ENCODE measurements around the gene DUSP6. TPM values are rescaled to one million over a fixed set of nuclear protein-coding genes. Genes with fewer than 3 reads are reported as not detected.

DUSP6 gene
- total and polyA plus RNA-seq, 2 of the 13 experiments (the other 11 are each of a cell fraction or from before 2014, with no cell fraction given): 40.9 to 161 TPM

GRCh38 chr12:89353188-89353822, 1.0 kb upstream of the DUSP6 start (continued):
- TF ChIP-seq MIER2 (CRISPR knock-in tag; IDR thresholded peaks at IDR 0.05) (no peak), ZNF556 (CRISPR knock-in tag; IDR thresholded peaks at IDR 0.05; ENCODE audit: borderline replicate concordance) (peak; percentile 20; the same call in 1 of the 2 replicates), XBP1 (CRISPR knock-in tag; IDR thresholded peaks at IDR 0.05) (no peak), ZFP36L1 (CRISPR knock-in tag; IDR thresholded peaks at IDR 0.05) (no peak), ZNF451 (CRISPR knock-in tag; IDR thresholded peaks at IDR 0.05) (peak; percentile 74; the same call in 1 of the 2 replicates), RNF2 (conservative IDR thresholded peaks at IDR 0.05; ENCODE audit: low read depth) (0 out of 2 replicates have a peak, but pooled peaks have one; percentile 42), TEF (CRISPR knock-in tag; IDR thresholded peaks at IDR 0.05) (peak; percentile 60; the same call in 1 of the 2 replicates), ZNF749 (CRISPR knock-in tag; IDR thresholded peaks at IDR 0.05; ENCODE audit: borderline replicate concordance) (no peak), TEAD3 (CRISPR knock-in tag; optimal IDR thresholded peaks at IDR 0.05; ENCODE audit: borderline replicate concordance) (no peak), ZBTB37 (CRISPR knock-in tag; IDR thresholded peaks at IDR 0.05) (no peak), PAXIP1 (CRISPR knock-in tag; conservative IDR thresholded peaks at IDR 0.05) (no peak), MAFK (conservative IDR thresholded peaks at IDR 0.05 in 1 of 2, IDR thresholded peaks at IDR 0.05 in 1 of 2; ENCODE audit: low read length in 2 of 2) (no peak; a peak in 1 of 4 replicates), IRX3 (CRISPR knock-in tag; IDR thresholded peaks at IDR 0.05; ENCODE audit: borderline replicate concordance, low read depth) (peak; percentile 79; the same call in 1 of the 2 replicates), HHEX (CRISPR knock-in tag; IDR thresholded peaks at IDR 0.05) (no peak), GFI1 (CRISPR knock-in tag; IDR thresholded peaks at IDR 0.05; ENCODE audit: borderline replicate concordance) (no peak), ZNF891 (CRISPR knock-in tag; IDR thresholded peaks at IDR 0.05) (no peak), GATAD1 (CRISPR knock-in tag; IDR thresholded peaks at IDR 0.05) (no peak; the same call in 1 of the 2 replicates), FOSL2 (CRISPR knock-in tag; IDR thresholded peaks at IDR 0.05) (no peak; the same call in 1 of the 2 replicates), TSC22D2 (CRISPR knock-in tag; IDR thresholded peaks at IDR 0.05; ENCODE audit: borderline replicate concordance) (no peak), ZNF350 (CRISPR knock-in tag; IDR thresholded peaks at IDR 0.05; ENCODE audit: borderline replicate concordance, low read depth) (no peak; the same call in 1 of the 2 replicates), KDM3A (CRISPR knock-in tag; IDR thresholded peaks at IDR 0.05; ENCODE audit: low read depth) (peak; percentile 26; the same call in 1 of the 2 replicates), HINFP (CRISPR knock-in tag; IDR thresholded peaks at IDR 0.05; ENCODE audit: low read depth) (no peak), SUZ12 (IDR thresholded peaks at IDR 0.05; ENCODE audit: low read depth, low read length) (no peak), ZNF552 (CRISPR knock-in tag; IDR thresholded peaks at IDR 0.05; ENCODE audit: borderline replicate concordance) (no peak)
